Ishikawa (cell line): Measurements from ENCODE around the gene GPD2.

ENCODE experiments used
- CREB1 ChIP-seq: IDR thresholded peaks from 2 replicates; pipeline ENCODE4 v1.6.1; 2012; ENCODE audit warnings: low read depth
- EGR1 ChIP-seq: IDR thresholded peaks from 2 replicates; pipeline ENCODE4 v1.6.1; 2012
- EP300 ChIP-seq: IDR thresholded peaks from 2 replicates; pipeline ENCODE4 v1.6.1; 2012; ENCODE audit warnings: borderline replicate concordance
- MAX ChIP-seq: IDR thresholded peaks from 2 replicates; pipeline ENCODE4 v1.6.1; 2012
- RAD21 ChIP-seq: IDR thresholded peaks from 2 replicates; pipeline ENCODE4 v1.6.1; 2012; ENCODE audit warnings: low read depth
- TAF1 ChIP-seq: IDR thresholded peaks from 2 replicates; pipeline ENCODE4 v1.6.1; 2012; ENCODE audit warnings: low read depth, mild to moderate bottlenecking
- USF1 ChIP-seq: IDR thresholded peaks from 2 replicates; pipeline ENCODE4 v1.6.1; 2012
- YY1 ChIP-seq: IDR thresholded peaks from 2 replicates; pipeline ENCODE4 v1.6.1; 2012; ENCODE audit warnings: low read depth

GRCh38 chr2:156472686-156473085 lies 36.5 kb downstream of the GPD2 start:
- no peak for TF ChIP-seq USF1
- TF ChIP-seq CREB1 = no peak
- no peak for TF ChIP-seq TAF1
- no peak for TF ChIP-seq YY1
- no peak for TF ChIP-seq MAX
- no peak for TF ChIP-seq EGR1
- no peak for TF ChIP-seq EP300
- TF ChIP-seq RAD21 = no peak
